GM23338 (cell line): ENCODE data around the gene RFX2. TPM values are rescaled to one million over a fixed set of nuclear protein-coding genes. Genes with fewer than 3 reads are reported as not detected.
A peak's percentile ranks its signal among the peaks of the same experiment; 100 is the strongest.
"Not testable (repeated sequence)": the region's sequence is repeated elsewhere in the genome, so short reads cannot be mapped to it uniquely, and the experiment has no call there.

Experiments used
- ATAC-seq: fragments of 200-7000 bp; cut with Tn5 transposase; 3 replicates; pipeline ENCODE4 v1.9.1; 2020
- DNase-seq: peaks from one replicate; pipeline ENCODE4 v3.0.0-alpha.2; 2015; ENCODE audit warnings: low spot score
- H2AFZ ChIP-seq: fragments of 200-600 bp; sonication (generic); 2 replicates; pipeline ENCODE4 v1.8.0; 2016; ENCODE audit warnings: antibody characterized with exemption, mild to moderate bottlenecking, moderate library complexity
- H3F3A ChIP-seq: fragments of 200-600 bp; sonication (generic); replicated peaks from 2 replicates; pipeline ENCODE4 v1.8.0; 2017; ENCODE audit warnings: antibody characterized with exemption, mixed run types, low read depth
- H3K27ac ChIP-seq: fragments of 200-600 bp; sonication (generic); 2 replicates; pipeline ENCODE4 v1.6.1; 2016; ENCODE audit warnings: low read depth
- H3K27me3 ChIP-seq: fragments of 200-600 bp; sonication (generic); 2 replicates; pipeline ENCODE4 v1.8.0; 2016; ENCODE audit warnings: mild to moderate bottlenecking, mixed run types, moderate library complexity; ENCODE audit not compliant: insufficient read depth
- H3K36me3 ChIP-seq: fragments of 200-600 bp; sonication (generic); 2 replicates; pipeline ENCODE4 v1.8.0; 2016; ENCODE audit warnings: mild to moderate bottlenecking; ENCODE audit not compliant: insufficient read depth
- H3K4me1 ChIP-seq: fragments of 200-600 bp; sonication (generic); 2 replicates; pipeline ENCODE4 v1.8.0; 2016; ENCODE audit warnings: mild to moderate bottlenecking, moderate library complexity; ENCODE audit not compliant: insufficient read depth
- H3K4me2 ChIP-seq: fragments of 200-600 bp; sonication (generic); 2 replicates; pipeline ENCODE4 v1.7.1; 2017; ENCODE audit warnings: mixed run types
- H3K4me3 ChIP-seq: fragments of 200-600 bp; sonication (generic); 2 replicates; pipeline ENCODE4 v1.6.1; 2016; ENCODE audit warnings: mixed run types
- H3K79me2 ChIP-seq: fragments of 200-600 bp; sonication (generic); replicated peaks from 2 replicates; pipeline ENCODE4 v1.8.0; 2017; ENCODE audit warnings: mild to moderate bottlenecking; ENCODE audit not compliant: insufficient read depth
- H3K9me2 ChIP-seq: fragments of 200-600 bp; sonication (generic); 2 replicates; pipeline ENCODE4 v1.8.0; 2017; ENCODE audit not compliant: insufficient read depth
- H4K20me1 ChIP-seq: fragments of 200-600 bp; sonication (generic); replicated peaks from 2 replicates; pipeline ENCODE4 v1.8.0; 2017; ENCODE audit warnings: mild to moderate bottlenecking; ENCODE audit not compliant: insufficient read depth
- H3K27ac Mint-ChIP-seq: 2 replicates; pipeline ENCODE4 v1.8.0; 2020; ENCODE audit warnings: inconsistent platforms, mild to moderate bottlenecking, moderate library complexity, mixed read lengths
- H3K27me3 Mint-ChIP-seq: 3 replicates; pipeline ENCODE4 v1.8.0; 2022; ENCODE audit warnings: low read depth, mild to moderate bottlenecking, moderate library complexity, mixed read lengths, inconsistent platforms; ENCODE audit not compliant: insufficient read depth, poor library complexity
- H3K36me3 Mint-ChIP-seq: 3 replicates; pipeline ENCODE4 v1.8.0; 2021; ENCODE audit warnings: low read depth, mild to moderate bottlenecking, inconsistent platforms, moderate library complexity, mixed read lengths
- H3K4me1 Mint-ChIP-seq: 3 replicates; pipeline ENCODE4 v1.8.0; 2020; ENCODE audit warnings: mild to moderate bottlenecking, inconsistent platforms, mixed read lengths
- H3K4me3 Mint-ChIP-seq: 3 replicates; pipeline ENCODE4 v1.8.0; 2021; ENCODE audit warnings: moderate library complexity, mild to moderate bottlenecking, inconsistent platforms, mixed read lengths
- H3K9me3 Mint-ChIP-seq: 3 replicates; pipeline ENCODE4 v1.8.0; 2020; ENCODE audit warnings: moderate library complexity, mild to moderate bottlenecking, inconsistent platforms, mixed read lengths
- CREB1 ChIP-seq: fragments of 250-450 bp; sonication (Bioruptor Pico); IDR thresholded peaks from 2 replicates; pipeline ENCODE4 v1.5.0; 2020; ENCODE audit warnings: low read depth, mild to moderate bottlenecking, moderate library complexity
- CTCF ChIP-seq, 2 experiments: fragments of 200-600 bp in 1 of 2; sonication (generic) in 1 of 2; conservative IDR thresholded peaks; 2 replicates each; pipeline versions ENCODE4 v1.5.1 to v1.6.1; 2016 to 2017; ENCODE audit warnings: antibody characterized with exemption in 2 of 2, low read depth in 2 of 2, mild to moderate bottlenecking in 2 of 2, moderate library complexity in 1 of 2
- ETS1 ChIP-seq: IDR thresholded peaks from 2 replicates; pipeline ENCODE4 v1.6.1; 2016; ENCODE audit warnings: antibody characterized with exemption
- EZH2 ChIP-seq: fragments of 200-600 bp; sonication (generic); IDR thresholded peaks from one replicate; pipeline ENCODE4 v1.8.0; 2017; ENCODE audit warnings: antibody characterized with exemption, mild to moderate bottlenecking, low read depth; ENCODE audit not compliant: unreplicated experiment
- ZNF114 ChIP-seq: fragments of 250-450 bp; sonication (Bioruptor Pico); IDR thresholded peaks from 2 replicates; pipeline ENCODE4 v1.5.0; 2020; ENCODE audit warnings: mild to moderate bottlenecking, moderate library complexity
- ZNF331 ChIP-seq: fragments of 250-450 bp; sonication (Bioruptor Pico); IDR thresholded peaks from 2 replicates; pipeline ENCODE4 v1.5.0; 2020; ENCODE audit warnings: low read depth, mild to moderate bottlenecking, moderate library complexity
- ZNF462 ChIP-seq: fragments of 250-450 bp; sonication (Bioruptor Pico); IDR thresholded peaks from 2 replicates; pipeline ENCODE4 v1.5.0; 2020; ENCODE audit warnings: mild to moderate bottlenecking, moderate library complexity
- polyA plus RNA-seq: library from polyadenylated mRNA; unstranded; fragments of >200 nt; fragmentation: Nextera tagmentation; extraction: Ambion mirVana; gene quantifications from 2 replicates; pipeline ENCODE4 v1.2.1, GENCODE V29; 2016
- total RNA-seq: library from RNA; depleted of rRNA; stranded (reverse); fragments of >200 nt; shearing (Covaris generic); gene quantifications from 2 replicates; pipeline ENCODE4 v1.2.3, GENCODE V29; 2014

The RFX2 gene
- total and polyA plus RNA-seq, 2 experiments from 2014 or later = 4.6 to 13.0 TPM

- not testable (repeated sequence) for ATAC-seq, H3K36me3 Mint-ChIP-seq, H3K36me3 ChIP-seq, H3F3A ChIP-seq, H3K4me2 ChIP-seq, H3K4me3 Mint-ChIP-seq, DNase-seq, H3K4me3 ChIP-seq, H2AFZ ChIP-seq, H3K9me2 ChIP-seq, H3K27me3 ChIP-seq, H3K9me3 Mint-ChIP-seq
- Mint-ChIP-seq H3K27me3 (peaks cover 16% of the 10 kb centered on the region), H3K4me1 (peaks cover 73% of the 10 kb centered on the region), H3K27ac (peak overlapping the region; percentile 58; the same call in 1 of the 2 replicates)
- Histone ChIP-seq H3K27ac (0 out of 2 replicates have a peak overlapping the region, but pooled peaks have one; percentile 65), H4K20me1 (peaks cover 78% of the 10 kb centered on the region), H3K79me2 (peaks cover 94% of the 10 kb centered on the region), H3K4me1 (peaks cover 28% of the 10 kb centered on the region)
Observed at GRCh38 chr19:5963259-5963658, 147.0 kb downstream of the RFX2 start.

GRCh38 chr19:5961969-5962945 lies 148.0 kb downstream of the RFX2 start:
- ATAC-seq (no peak; the same call in 2 of the 3 replicates), DNase-seq (no peak)
- H3K79me2 ChIP-seq = peaks cover 98% of the 10 kb centered on the region
- H3K27me3 Mint-ChIP-seq = peaks cover 19% of the 10 kb centered on the region
- peaks cover 31% of the 10 kb centered on the region for H3K4me1 ChIP-seq
- peak overlapping the region; percentile 25 for H3K27ac Mint-ChIP-seq
- no peaks in the 10 kb centered on the region for H3K27me3 ChIP-seq
- no peaks in the 10 kb centered on the region for H3K36me3 ChIP-seq
- H3K9me3 Mint-ChIP-seq = no peaks in the 10 kb centered on the region
- peak overlapping the region; percentile 49 for H3K4me2 ChIP-seq
- H3K4me3 ChIP-seq = no peak overlapping the region
- H4K20me1 ChIP-seq = peaks cover 82% of the 10 kb centered on the region
- no peaks in the 10 kb centered on the region for H3K9me2 ChIP-seq
- no peak overlapping the region for H2AFZ ChIP-seq
- H3K27ac ChIP-seq = 0 out of 2 replicates have a peak overlapping the region, but pooled peaks have one; percentile 65
- 0 out of 2 replicates have a peak, but pooled peaks cover 3% of the 10 kb centered on the region for H3F3A ChIP-seq
- peaks cover 73% of the 10 kb centered on the region for H3K4me1 Mint-ChIP-seq
- H3K4me3 Mint-ChIP-seq = no peak overlapping the region
- no peaks in the 10 kb centered on the region; the same call in 2 of the 3 replicates for H3K36me3 Mint-ChIP-seq
- no peak for TF ChIP-seq EZH2
- no peak for TF ChIP-seq ZNF331
- no peak for TF ChIP-seq CTCF (conservative IDR thresholded peaks at IDR 0.05; ENCODE audit: low read depth in 2 of 2)
- TF ChIP-seq CREB1 (CRISPR knock-in tag) = no peak
- no peak for TF ChIP-seq ZNF462 (CRISPR knock-in tag)
- no peak for TF ChIP-seq ETS1
- no peak for TF ChIP-seq ZNF114 (CRISPR knock-in tag)
